Measurements from ENCODE around the gene PCSK4.
"Not testable (repeated sequence)": the region's sequence is repeated elsewhere in the genome, so short reads cannot be mapped to it uniquely, and the experiment has no call there.

Gene PCSK4

GRCh38 chr19:1481893-1482360 is 8.2 kb downstream of the PCSK4 start:
- Histone ChIP-seq H3K9ac (ENCODE audit: low read depth, low read length) (no peak overlapping the region), H3K4me3 (ENCODE audit: low read length) (no peak overlapping the region), H3K9me3 (ENCODE audit: insufficient read depth, low read depth, low read length) (no peaks in the 10 kb centered on the region), H3K4me1 (ENCODE audit: insufficient read depth, low read length) (no peaks in the 10 kb centered on the region), H3K36me3 (ENCODE audit: insufficient read depth, low read length) (peaks cover 4% of the 10 kb centered on the region), H3K27ac (ENCODE audit: low read depth, low read length) (no peak overlapping the region), H3K27me3 (ENCODE audit: insufficient read depth, low read length) (no peaks in the 10 kb centered on the region)
- WGBS, result 92% methylated on average over 36 of the region's 36 CpGs

DNA sequence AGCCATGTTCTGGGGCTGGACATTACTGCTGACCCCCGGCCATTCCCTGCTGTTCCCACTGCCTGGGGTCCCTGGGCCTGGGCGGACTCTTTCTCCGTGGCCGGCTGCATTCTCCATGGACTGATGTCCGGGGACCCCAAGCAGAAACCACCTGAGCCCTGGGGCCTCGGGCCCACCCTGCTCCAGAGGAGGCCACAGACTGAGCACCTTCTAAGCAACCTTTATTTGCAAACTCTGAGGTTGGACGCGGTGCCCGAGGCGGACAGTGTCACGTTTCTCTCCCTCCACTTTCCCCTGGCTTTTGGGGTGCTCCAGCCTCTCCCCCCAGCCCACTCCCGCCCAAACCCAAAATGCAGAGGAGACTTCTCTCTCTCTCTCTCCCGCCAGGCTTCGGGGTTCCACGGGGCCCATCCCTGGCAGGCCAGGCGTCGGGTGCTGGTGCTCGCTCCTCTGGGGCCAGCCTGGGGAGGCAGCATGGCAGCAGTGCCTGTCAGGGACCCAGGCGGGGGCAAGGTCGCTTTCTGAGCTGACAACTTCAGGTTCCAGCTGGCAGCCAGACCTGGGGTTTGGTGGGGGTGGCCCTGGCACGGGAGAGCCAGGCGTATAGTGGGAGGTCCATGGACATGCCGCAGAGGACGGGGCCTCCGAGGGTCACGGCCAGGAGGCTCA is 8.8 kb downstream of the PCSK4 start:
- 92% methylated on average over 26 of the region's 26 CpGs for WGBS
- no peaks in the 10 kb centered on the region for H3K27me3 ChIP-seq (ENCODE audit: insufficient read depth, low read length)
- no peak overlapping the region for H3K27ac ChIP-seq (ENCODE audit: low read depth, low read length)
- peaks cover 4% of the 10 kb centered on the region for H3K36me3 ChIP-seq (ENCODE audit: insufficient read depth, low read length)
- H3K4me1 ChIP-seq (ENCODE audit: insufficient read depth, low read length), result no peaks in the 10 kb centered on the region
- H3K9ac ChIP-seq (ENCODE audit: low read depth, low read length), result no peak overlapping the region
- H3K9me3 ChIP-seq (ENCODE audit: insufficient read depth, low read depth, low read length), result no peaks in the 10 kb centered on the region
- no peak overlapping the region for H3K4me3 ChIP-seq (ENCODE audit: low read length)

- no peaks in the 10 kb centered on the region for H3K9me3 ChIP-seq (ENCODE audit: insufficient read depth, low read depth, low read length)
- no peaks in the 10 kb centered on the region for H3K4me1 ChIP-seq (ENCODE audit: insufficient read depth, low read length)
- under 1% methylated on average over 71 of the region's 71 CpGs for WGBS
- H3K9ac ChIP-seq (ENCODE audit: low read depth, low read length), result peak within 1 kb of the TSS; percentile 81
- peaks cover 8% of the 10 kb centered on the region for H3K36me3 ChIP-seq (ENCODE audit: insufficient read depth, low read length)
- H3K27ac ChIP-seq (ENCODE audit: low read depth, low read length), result peak within 1 kb of the TSS; percentile 88
- H3K4me3 ChIP-seq (ENCODE audit: low read length), result peak within 1 kb of the TSS; percentile 87
- no peaks in the 10 kb centered on the region for H3K27me3 ChIP-seq (ENCODE audit: insufficient read depth, low read length)
Observed at GRCh38 chr19:1478934-1479707, 11.0 kb downstream of the PCSK4 start, which contains the start of gene C19orf25. C19orf25 (minus strand) TSS chr19:1479215; CDS start chr19:1478903, 312 bp downstream.

GRCh38 chr19:1477056-1477455 is 13.1 kb downstream of the PCSK4 start:
- not testable (repeated sequence) for H3K27ac ChIP-seq (ENCODE audit: low read depth, low read length); H3K9me3 ChIP-seq (ENCODE audit: insufficient read depth, low read depth, low read length); H3K9ac ChIP-seq (ENCODE audit: low read depth, low read length); H3K4me1 ChIP-seq (ENCODE audit: insufficient read depth, low read length); H3K36me3 ChIP-seq (ENCODE audit: insufficient read depth, low read length); H3K4me3 ChIP-seq (ENCODE audit: low read length)
- WGBS, result 95% methylated on average over 9 of the region's 9 CpGs
- peaks cover 13% of the 10 kb centered on the region for H3K27me3 ChIP-seq (ENCODE audit: insufficient read depth, low read length)

DNA sequence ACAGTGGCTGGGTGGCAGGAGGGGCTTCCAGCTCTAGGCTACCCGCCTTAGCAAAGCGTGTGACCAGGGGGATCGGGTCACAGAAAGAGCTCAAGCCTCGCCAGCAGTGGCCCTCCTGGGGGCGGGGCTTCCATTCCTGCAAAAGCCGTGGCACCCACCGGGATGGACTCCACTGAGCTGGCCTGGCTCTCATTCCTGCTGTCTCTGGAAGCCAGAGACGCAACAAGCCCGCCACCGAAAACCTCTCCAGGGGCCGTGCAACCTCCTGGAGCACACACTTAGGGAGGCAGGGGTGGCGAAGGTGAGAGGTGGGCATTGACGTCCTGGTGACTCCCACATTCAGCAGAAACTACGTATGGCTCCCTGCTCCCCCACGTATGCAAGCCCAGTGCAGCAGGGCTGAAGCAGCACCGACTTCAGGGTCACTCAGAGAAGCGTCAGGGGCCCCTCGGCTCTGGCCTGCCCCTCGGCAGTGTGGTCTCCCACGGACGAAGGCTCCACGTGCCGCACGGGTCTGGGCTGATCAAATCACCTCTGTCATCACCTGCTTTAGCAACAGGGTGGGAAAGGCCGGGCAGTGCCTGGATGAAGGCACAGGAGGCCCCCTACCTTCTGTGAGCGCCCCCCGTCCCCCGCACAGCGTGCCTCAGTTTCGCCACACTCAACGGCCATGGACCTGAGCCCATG is 14.3 kb downstream of the PCSK4 start:
- peaks cover 8% of the 10 kb centered on the region for H3K36me3 ChIP-seq (ENCODE audit: insufficient read depth, low read length)
- peaks cover 25% of the 10 kb centered on the region for H3K27me3 ChIP-seq (ENCODE audit: insufficient read depth, low read length)
- H3K9me3 ChIP-seq (ENCODE audit: insufficient read depth, low read depth, low read length), result no peaks in the 10 kb centered on the region
- 93% methylated on average over 31 of the region's 31 CpGs for WGBS
- H3K4me1 ChIP-seq (ENCODE audit: insufficient read depth, low read length), result 0 out of 2 replicates have a peak, but pooled peaks cover 3% of the 10 kb centered on the region
- H3K4me3 ChIP-seq (ENCODE audit: low read length), result no peak overlapping the region
- H3K9ac ChIP-seq (ENCODE audit: low read depth, low read length), result no peak overlapping the region
- H3K27ac ChIP-seq (ENCODE audit: low read depth, low read length), result no peak overlapping the region

DNA sequence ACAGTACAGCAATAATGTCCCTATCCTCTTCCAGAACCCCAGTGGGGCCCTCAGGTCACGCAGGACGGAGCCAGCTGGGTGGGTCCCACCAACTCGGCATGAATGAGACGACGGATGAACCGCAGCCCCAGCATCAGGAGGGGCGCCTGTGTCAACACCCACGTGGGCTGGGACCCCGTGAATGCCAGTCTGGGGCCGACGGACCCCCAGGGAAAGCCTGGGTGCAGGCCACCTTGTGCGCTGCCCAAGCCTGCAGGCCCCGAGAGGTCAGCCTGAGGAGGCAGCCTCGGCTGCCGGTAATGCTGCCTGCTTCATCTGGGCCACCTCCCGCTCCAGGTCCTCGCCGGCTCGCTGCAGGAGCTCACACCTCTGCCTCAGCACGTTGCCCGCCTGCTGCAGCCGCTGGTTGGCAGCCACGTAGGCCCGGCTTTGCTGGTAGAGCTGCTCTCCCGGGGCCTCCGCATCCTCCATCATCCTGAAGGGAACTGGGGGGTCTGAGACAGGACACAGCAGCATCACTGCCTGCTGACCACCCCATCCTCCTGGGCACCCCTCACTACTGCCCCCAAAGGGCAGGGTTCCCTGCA is 15.3 kb downstream of the PCSK4 start:
- Histone ChIP-seq H3K4me3 (ENCODE audit: low read length) (no peak overlapping the region), H3K9me3 (ENCODE audit: insufficient read depth, low read depth, low read length) (no peaks in the 10 kb centered on the region), H3K36me3 (ENCODE audit: insufficient read depth, low read length) (peaks cover 8% of the 10 kb centered on the region), H3K27me3 (ENCODE audit: insufficient read depth, low read length) (peaks cover 35% of the 10 kb centered on the region), H3K4me1 (ENCODE audit: insufficient read depth, low read length) (0 out of 2 replicates have a peak, but pooled peaks cover 3% of the 10 kb centered on the region), H3K9ac (ENCODE audit: low read depth, low read length) (no peak overlapping the region), H3K27ac (ENCODE audit: low read depth, low read length) (no peak overlapping the region)
- 92% methylated on average over 26 of the region's 26 CpGs for WGBS

DNA sequence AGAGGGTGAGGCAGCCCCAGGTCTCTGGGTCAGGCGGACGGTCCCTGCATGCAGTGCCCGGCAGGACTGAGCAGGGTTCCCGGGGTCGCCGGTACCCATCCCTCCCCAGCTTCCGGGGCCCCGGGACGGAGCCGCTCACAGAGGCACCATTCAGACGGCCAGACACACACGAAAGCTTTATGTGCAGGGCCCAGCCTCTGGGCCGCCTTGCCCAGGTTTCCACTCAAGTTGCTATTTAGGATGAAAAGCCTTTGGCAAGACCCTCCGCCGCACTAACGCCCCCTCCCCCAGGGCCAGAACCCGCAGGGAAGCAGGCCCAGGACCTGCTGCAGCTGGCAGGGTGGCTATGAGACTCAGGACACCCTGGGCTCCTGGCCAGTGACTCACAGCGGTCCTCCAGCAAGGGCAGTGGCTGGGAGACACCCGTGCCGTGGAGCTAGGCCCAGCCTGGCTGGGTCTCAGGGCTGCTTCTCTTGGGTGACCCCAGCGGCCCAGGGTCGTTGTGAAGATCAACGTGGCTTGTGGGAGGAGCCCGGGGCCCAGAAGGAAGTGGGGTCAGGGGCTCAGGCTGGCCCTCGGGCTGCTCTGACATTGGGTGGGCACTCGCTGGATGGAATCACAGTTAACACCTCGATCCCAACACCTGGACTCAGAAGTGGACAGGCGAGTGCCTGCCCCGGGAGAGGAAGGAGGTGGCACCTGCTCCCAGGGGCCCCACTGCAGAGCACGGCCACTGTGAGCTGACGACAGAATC is 16.0 kb downstream of the PCSK4 start:
- H3K27ac ChIP-seq (ENCODE audit: low read depth, low read length), result no peak overlapping the region
- WGBS, result 83% methylated on average over 31 of the region's 31 CpGs
- no peaks in the 10 kb centered on the region for H3K9me3 ChIP-seq (ENCODE audit: insufficient read depth, low read depth, low read length)
- 0 out of 2 replicates have a peak, but pooled peaks cover 3% of the 10 kb centered on the region for H3K4me1 ChIP-seq (ENCODE audit: insufficient read depth, low read length)
- peaks cover 42% of the 10 kb centered on the region for H3K27me3 ChIP-seq (ENCODE audit: insufficient read depth, low read length)
- H3K36me3 ChIP-seq (ENCODE audit: insufficient read depth, low read length), result peaks cover 8% of the 10 kb centered on the region
- no peak overlapping the region for H3K9ac ChIP-seq (ENCODE audit: low read depth, low read length)
- no peak overlapping the region for H3K4me3 ChIP-seq (ENCODE audit: low read length)

DNA sequence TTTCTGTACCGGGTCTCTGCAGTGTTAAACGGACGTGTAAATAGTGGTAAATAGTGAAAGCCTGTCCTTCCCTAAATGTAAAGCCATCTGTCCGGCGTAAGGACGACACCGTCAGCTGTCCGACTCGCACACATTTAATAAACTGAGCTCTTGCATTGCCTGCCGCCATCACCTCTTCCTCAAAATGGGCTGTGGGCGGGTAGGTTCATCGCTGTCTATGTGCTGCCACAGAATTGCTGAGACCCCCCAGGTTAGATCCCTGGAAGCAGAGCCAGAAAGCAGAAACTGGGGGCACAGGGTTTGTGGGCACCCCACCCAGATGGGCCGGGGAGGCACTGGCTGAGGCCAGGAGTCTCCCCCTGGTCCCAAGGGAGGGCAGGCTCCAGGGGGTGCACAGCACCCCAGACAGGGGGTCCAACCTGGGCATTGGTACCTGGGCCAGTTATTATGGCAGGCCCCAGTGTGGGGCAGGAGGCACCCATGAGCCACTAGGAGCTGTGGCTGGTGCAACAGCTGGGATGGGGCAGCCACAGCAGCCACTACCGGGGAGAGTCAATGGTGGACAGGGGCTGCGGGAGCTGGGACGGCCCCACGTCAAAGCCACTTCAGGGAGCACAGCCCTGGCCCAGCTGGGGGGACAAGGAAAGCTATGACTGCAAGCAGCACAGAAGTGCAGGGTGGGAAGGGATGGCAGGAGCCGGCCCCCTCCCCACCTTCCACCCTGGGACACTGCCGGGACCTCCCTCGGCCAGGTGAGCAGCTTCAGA is 16.9 kb downstream of the PCSK4 start:
- no peak overlapping the region for H3K27ac ChIP-seq (ENCODE audit: low read depth, low read length)
- WGBS, result 81% methylated on average over 20 of the region's 20 CpGs
- no peak overlapping the region for H3K9ac ChIP-seq (ENCODE audit: low read depth, low read length)
- H3K9me3 ChIP-seq (ENCODE audit: insufficient read depth, low read depth, low read length), result no peaks in the 10 kb centered on the region
- 0 out of 2 replicates have a peak, but pooled peaks cover 3% of the 10 kb centered on the region for H3K4me1 ChIP-seq (ENCODE audit: insufficient read depth, low read length)
- H3K36me3 ChIP-seq (ENCODE audit: insufficient read depth, low read length), result peaks cover 8% of the 10 kb centered on the region
- H3K27me3 ChIP-seq (ENCODE audit: insufficient read depth, low read length), result peaks cover 51% of the 10 kb centered on the region
- H3K4me3 ChIP-seq (ENCODE audit: low read length), result no peak overlapping the region

DNA sequence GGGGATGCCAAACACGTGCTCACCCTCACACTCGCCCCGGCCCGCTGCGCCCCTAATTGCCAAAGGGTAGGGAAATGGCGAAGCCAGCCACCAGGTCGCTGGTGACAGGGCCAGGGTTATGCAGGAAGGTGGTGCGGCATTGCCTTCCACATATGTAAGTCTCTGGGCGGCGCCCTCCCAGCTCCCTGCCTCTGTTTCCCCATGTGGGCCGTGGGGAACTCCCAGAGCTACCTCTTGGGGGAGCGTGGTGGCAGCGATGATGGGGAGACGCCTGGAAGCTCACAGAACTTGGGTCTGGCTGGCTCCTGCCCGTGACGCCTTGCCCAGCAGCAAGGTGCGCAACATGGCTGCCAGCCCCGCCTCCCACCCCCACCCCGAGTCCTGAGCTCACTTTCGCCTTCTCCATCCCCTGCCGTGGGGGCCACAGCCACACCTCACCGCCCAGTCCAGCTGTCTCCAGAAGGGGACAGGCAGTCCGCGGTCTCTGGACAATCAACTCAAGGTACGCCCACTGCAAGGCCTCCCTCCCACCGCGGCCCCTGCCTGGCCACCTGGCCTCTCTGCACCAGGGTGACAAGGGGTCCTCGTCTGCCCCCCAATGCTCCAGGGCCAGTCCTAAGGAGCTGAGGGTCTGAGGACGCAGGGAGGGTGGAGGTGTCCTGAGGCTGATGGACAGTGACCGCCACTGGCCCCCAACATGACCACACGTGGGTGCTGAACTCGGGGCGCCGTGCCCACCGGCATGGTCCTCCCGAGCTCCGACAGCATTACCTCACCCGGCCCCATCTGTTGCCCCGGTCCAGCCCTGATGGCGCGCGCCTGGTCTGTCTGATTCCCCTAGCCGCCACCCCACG is 17.7 kb downstream of the PCSK4 start:
- Histone ChIP-seq H3K9ac (ENCODE audit: low read depth, low read length) (no peak overlapping the region), H3K27ac (ENCODE audit: low read depth, low read length) (no peak overlapping the region), H3K4me3 (ENCODE audit: low read length) (no peak overlapping the region), H3K27me3 (ENCODE audit: insufficient read depth, low read length) (peaks cover 59% of the 10 kb centered on the region), H3K9me3 (ENCODE audit: insufficient read depth, low read depth, low read length) (no peaks in the 10 kb centered on the region), H3K4me1 (ENCODE audit: insufficient read depth, low read length) (0 out of 2 replicates have a peak, but pooled peaks cover 3% of the 10 kb centered on the region), H3K36me3 (ENCODE audit: insufficient read depth, low read length) (peaks cover 7% of the 10 kb centered on the region)
- WGBS, result 64% methylated on average over 43 of the region's 44 CpGs
